ENCODE measurements around the gene FAM120AOS. TPM values are rescaled to one million over a fixed set of nuclear protein-coding genes. Genes with fewer than 3 reads are reported as not detected.

Gene FAM120AOS
- total RNA-seq, 1 experiment from 2014 or later = 31.2 TPM

- BruUV-seq (replicated peaks) = no TSS peak
- H3K9me2 ChIP-seq (ENCODE audit: insufficient read depth) = no peaks in the 10 kb centered on the region
- no peaks in the 10 kb centered on the region for H3K4me1 ChIP-seq (ENCODE audit: control insufficient read depth in 1 of 2, insufficient read depth in 2 of 2, low read length in 2 of 2)
- no peak overlapping the region for H3K4me3 ChIP-seq (replicated peaks in 1 of 2; ENCODE audit: low read depth in 1 of 2, low read length in 2 of 2)
- no peaks in the 10 kb centered on the region for H4K20me1 ChIP-seq (ENCODE audit: insufficient read depth)
- ATAC-seq (no peak), DNase-seq (ENCODE audit: low read depth, low spot score) (no peak)
- no peaks in the 10 kb centered on the region for H3K9me3 ChIP-seq (ENCODE audit: control insufficient read depth in 1 of 2, insufficient read depth in 1 of 2, low read depth in 1 of 2, low read length in 2 of 2)
- no peak overlapping the region for H2AFZ ChIP-seq (ENCODE audit: low read depth, low read length, poor library complexity, severe bottlenecking)
- CTCF ChIA-PET = interaction anchor here (1.0 kb wide), 1 partner anchor 9 kb away, joined by 3 read pairs; no protein-coding TSS in a partner anchor
- H3K79me2 ChIP-seq (ENCODE audit: insufficient read depth, low read length) = no peaks in the 10 kb centered on the region
- no peak overlapping the region for H3K4me2 ChIP-seq (ENCODE audit: low read length)
- intact Hi-C loops (cut with micrococcal nuclease) = no loop called here
- no peak overlapping the region for H3K27ac ChIP-seq (ENCODE audit: low read depth, low read length)
- POLR2A ChIA-PET = no interaction called here
- RAD21 ChIA-PET (ENCODE audit: low non-redundant PET in 1 of 2, low total read pairs in 2 of 2, uncharacterized antibody in 2 of 2, unreplicated experiment in 2 of 2) = no interaction called here
- TF ChIP-seq POLR2A (IDR thresholded peaks at IDR 0.05; ENCODE audit: borderline replicate concordance, extremely low read depth, insufficient read depth, insufficient read length) (no peak), ELF1 (IDR thresholded peaks at IDR 0.05; ENCODE audit: borderline replicate concordance, low read depth) (no peak), CTCF (IDR thresholded peaks at IDR 0.05 in 2 of 3, conservative IDR thresholded peaks at IDR 0.05 in 1 of 3; ENCODE audit: borderline replicate concordance in 1 of 3, insufficient read depth in 1 of 3, low read depth in 2 of 3, low read length in 2 of 3) (no peak), POLR2AphosphoS5 (IDR thresholded peaks at IDR 0.05; ENCODE audit: low read depth, low read length) (no peak), ATF3 (IDR thresholded peaks at IDR 0.05) (no peak), ZNF274 (IDR thresholded peaks at IDR 0.05; ENCODE audit: low read depth, low read length) (no peak), EGR1 (IDR thresholded peaks at IDR 0.05; ENCODE audit: low read depth) (no peak), ZFX (IDR thresholded peaks at IDR 0.05) (no peak), MAX (IDR thresholded peaks at IDR 0.05) (no peak), CBX3 (IDR thresholded peaks at IDR 0.05; ENCODE audit: low read depth) (no peak), SRF (IDR thresholded peaks at IDR 0.05; ENCODE audit: low read depth) (no peak), CEBPB (IDR thresholded peaks at IDR 0.05; ENCODE audit: low read depth) (no peak)
- no peaks in the 10 kb centered on the region for H3K27me3 ChIP-seq (ENCODE audit: insufficient read depth, low read length)
- no peak overlapping the region for H3K9ac ChIP-seq (ENCODE audit: low read length)
- H3K36me3 ChIP-seq (ENCODE audit: control insufficient read depth in 1 of 2, insufficient read depth in 2 of 2, low read length in 2 of 2) = no peaks in the 10 kb centered on the region
These were observed 16.6 kb downstream of the FAM120AOS start for GRCh38 chr9:93436655-93437407.

Data from HCT116 (cell line).